Trophoblast cell (in vitro differentiated cells and primary cell): ENCODE results near the gene PPM1H.
A peak's percentile ranks its signal among the peaks of the same experiment; 100 is the strongest.
"Not testable (repeated sequence)": the region's sequence is repeated elsewhere in the genome, so short reads cannot be mapped to it uniquely, and the experiment has no call there.

ENCODE experiments used
- DNase-seq, 2 donors: peaks; one replicate each; pipeline ENCODE4 v3.0.0-alpha.2; 2016
- H2AFZ ChIP-seq: 2 replicates; pipeline ENCODE4 v1.6.1; 2013; ENCODE audit warnings: low read length, moderate library complexity, mild to moderate bottlenecking; ENCODE audit not compliant: insufficient read depth, poor library complexity
- H2AK5ac ChIP-seq: 2 replicates; pipeline ENCODE4 v1.6.1; 2013; ENCODE audit warnings: mild to moderate bottlenecking, low read length
- H2BK120ac ChIP-seq: 2 replicates; pipeline ENCODE4 v1.6.1; 2013; ENCODE audit warnings: low read length, mild to moderate bottlenecking, moderate library complexity; ENCODE audit not compliant: insufficient read depth, poor library complexity
- H2BK12ac ChIP-seq: 2 replicates; pipeline ENCODE4 v1.6.1; 2013; ENCODE audit warnings: mild to moderate bottlenecking, low read length, moderate library complexity
- H2BK5ac ChIP-seq: 2 replicates; pipeline ENCODE4 v1.6.1; 2013; ENCODE audit warnings: low read length, low read depth, moderate library complexity, mild to moderate bottlenecking; ENCODE audit not compliant: poor library complexity
- H3K14ac ChIP-seq: 2 replicates; pipeline ENCODE4 v1.6.1; 2013; ENCODE audit warnings: mild to moderate bottlenecking, low read length
- H3K18ac ChIP-seq: 2 replicates; pipeline ENCODE4 v1.6.1; 2013; ENCODE audit warnings: mild to moderate bottlenecking, low read length
- H3K23ac ChIP-seq: 2 replicates; pipeline ENCODE4 v1.6.1; 2013; ENCODE audit warnings: low read length
- H3K27ac ChIP-seq: 2 replicates; pipeline ENCODE4 v1.5.1; 2013; ENCODE audit warnings: low read depth, mild to moderate bottlenecking, inconsistent platforms, low read length, moderate library complexity
- H3K27me3 ChIP-seq: 2 replicates; pipeline ENCODE4 v1.6.1; 2013; ENCODE audit warnings: inconsistent platforms, mild to moderate bottlenecking, low read length, moderate library complexity; ENCODE audit not compliant: insufficient read depth
- H3K36me3 ChIP-seq, 2 experiments: 1 replicate in 1 of 2; 2 replicates in 1 of 2; pipeline ENCODE4 v1.6.1; 2013; ENCODE audit warnings: low read length in 2 of 2, mild to moderate bottlenecking in 2 of 2, moderate library complexity in 1 of 2; ENCODE audit not compliant: insufficient read depth in 2 of 2, control insufficient read depth in 1 of 2
- H3K4ac ChIP-seq: 2 replicates; pipeline ENCODE4 v1.6.1; 2013; ENCODE audit warnings: low read depth, mild to moderate bottlenecking, low read length, moderate library complexity
- H3K4me1 ChIP-seq, 2 experiments: 1 replicate in 1 of 2; 2 replicates in 1 of 2; pipeline ENCODE4 v1.6.1; 2013; ENCODE audit warnings: low read length in 2 of 2, mild to moderate bottlenecking in 2 of 2, moderate library complexity in 1 of 2; ENCODE audit not compliant: insufficient read depth in 2 of 2, control insufficient read depth in 1 of 2
- H3K4me2 ChIP-seq: 2 replicates; pipeline ENCODE4 v1.6.1; 2013; ENCODE audit warnings: inconsistent platforms, mild to moderate bottlenecking, low read length, moderate library complexity
- H3K4me3 ChIP-seq: 2 replicates; pipeline ENCODE4 v1.5.1; 2013; ENCODE audit warnings: mild to moderate bottlenecking, low read depth, low read length, inconsistent platforms
- H3K79me1 ChIP-seq: one replicate; pipeline ENCODE4 v1.6.1; 2013; ENCODE audit warnings: low read length
- H3K79me2 ChIP-seq: 2 replicates; pipeline ENCODE4 v1.6.1; 2013; ENCODE audit warnings: low read length, mild to moderate bottlenecking; ENCODE audit not compliant: control insufficient read depth, insufficient read depth, poor library complexity
- H3K9ac ChIP-seq: 2 replicates; pipeline ENCODE4 v1.6.1; 2013; ENCODE audit warnings: mild to moderate bottlenecking, low read length
- H3K9me3 ChIP-seq: 2 replicates; pipeline ENCODE4 v1.6.1; 2013; ENCODE audit warnings: low read depth, mild to moderate bottlenecking, control low read depth, inconsistent platforms, low read length; ENCODE audit not compliant: insufficient read depth
- H4K12ac ChIP-seq: 2 replicates; pipeline ENCODE4 v1.6.1; 2013; ENCODE audit warnings: low read depth, mild to moderate bottlenecking, low read length, moderate library complexity
- H4K8ac ChIP-seq: 2 replicates; pipeline ENCODE4 v1.6.1; 2013; ENCODE audit warnings: low read depth, mild to moderate bottlenecking, low read length, moderate library complexity
- H4K91ac ChIP-seq: one replicate; pipeline ENCODE4 v1.6.1; 2013; ENCODE audit warnings: low read depth, mild to moderate bottlenecking, low read length, moderate library complexity
- WGBS: extraction: QIAGEN DNeasy Blood & Tissue Kit; methylation state at CpG from one replicate; pipeline ENCODE4 v1.1.7; 2013; ENCODE audit warnings: missing lambda C conversion rate; ENCODE audit not compliant: insufficient read length, insufficient coverage; ENCODE audit errors: extremely low coverage; 5-methylcytosine and 5-hydroxymethylcytosine counted together

The PPM1H gene

DNA sequence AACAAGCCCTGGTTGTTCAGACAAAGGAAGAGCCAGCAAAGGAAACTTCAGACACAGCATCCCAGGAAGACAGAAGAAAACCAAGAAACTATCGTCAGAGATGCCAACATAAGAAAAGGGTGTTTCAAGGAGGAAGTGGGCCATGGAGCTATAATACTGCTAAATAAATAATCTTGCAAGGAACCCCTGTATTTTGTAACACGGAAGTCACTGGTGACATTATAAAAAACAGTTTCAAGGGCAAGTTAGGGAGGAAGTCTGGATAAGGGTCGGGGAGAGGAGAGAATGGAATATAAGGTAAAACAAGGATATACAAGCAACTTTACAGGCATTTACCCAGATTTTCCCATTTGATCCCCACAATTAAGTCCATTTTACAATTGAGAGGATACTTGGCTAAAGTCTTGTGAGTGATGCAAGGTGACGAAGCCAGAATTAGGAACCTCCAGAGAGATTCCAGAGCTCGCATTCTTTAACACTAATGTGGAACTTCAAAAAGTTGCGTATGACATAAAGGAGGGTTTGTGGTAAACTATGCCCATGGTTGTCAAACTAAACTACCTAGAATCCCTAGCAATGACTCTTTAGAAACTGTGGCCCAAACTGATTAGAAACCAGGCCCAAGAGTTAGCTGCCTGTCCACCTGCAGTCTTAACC is 46.4 kb downstream of the PPM1H start:
- Histone ChIP-seq H2AFZ (no peak overlapping the region), H3K9me3 (peaks cover 3% of the 10 kb centered on the region), H3K9ac (no peak overlapping the region), H2BK120ac (no peak overlapping the region), H3K4me2 (no peak overlapping the region), H3K36me3 (no peaks in the 10 kb centered on the region), H2BK5ac (no peak overlapping the region), H3K4me3 (no peak overlapping the region), H4K8ac (no peak overlapping the region), H3K14ac (no peak overlapping the region), H2AK5ac (no peak overlapping the region), H3K27me3 (no peaks in the 10 kb centered on the region), H3K18ac (no peak overlapping the region), H3K79me1 (no peaks in the 10 kb centered on the region), H3K23ac (no peak overlapping the region), H2BK12ac (no peak overlapping the region), H3K4ac (no peak overlapping the region), H4K12ac (no peak overlapping the region), H3K4me1 (peaks cover 0 to 2% of the 10 kb centered on the region in 2 experiments), H3K27ac (no peak overlapping the region), H4K91ac (no peak overlapping the region), H3K79me2 (no peaks in the 10 kb centered on the region)
- no peak for DNase-seq
- WGBS, result no CpG with 5 or more reads among the region's 6 CpGs

DNA sequence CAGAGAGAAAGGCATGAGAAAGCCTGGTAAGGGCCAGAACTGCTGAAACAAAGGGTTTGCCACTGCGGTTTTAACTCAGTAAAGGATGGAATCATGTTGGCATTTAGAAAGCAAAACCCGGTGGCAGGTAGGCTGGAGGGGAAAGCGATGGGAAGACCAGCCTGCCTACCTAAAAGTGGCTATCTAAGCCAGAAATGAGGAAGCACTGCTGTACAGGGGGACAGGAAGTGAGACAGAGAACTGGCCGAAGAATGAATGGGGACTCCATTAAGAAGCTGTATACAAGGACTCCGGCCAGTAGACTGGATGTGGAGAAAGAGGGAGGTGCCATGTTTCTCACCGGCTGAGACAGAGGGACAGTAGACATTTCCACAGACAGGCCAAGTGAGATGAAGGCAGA is 48.2 kb downstream of the PPM1H start:
- Histone ChIP-seq H2BK120ac (no peak overlapping the region), H3K27ac (no peak overlapping the region), H4K12ac (no peak overlapping the region), H3K79me1 (no peaks in the 10 kb centered on the region), H4K8ac (no peak overlapping the region), H3K9me3 (peaks cover 3% of the 10 kb centered on the region), H3K36me3 (no peaks in the 10 kb centered on the region), H3K79me2 (no peaks in the 10 kb centered on the region), H3K23ac (no peak overlapping the region), H2AFZ (no peak overlapping the region), H3K27me3 (no peaks in the 10 kb centered on the region), H2BK5ac (no peak overlapping the region), H4K91ac (no peak overlapping the region), H3K4ac (no peak overlapping the region), H3K4me2 (no peak overlapping the region), H2BK12ac (no peak overlapping the region), H3K9ac (no peak overlapping the region), H3K4me1 (peaks cover 0 to 2% of the 10 kb centered on the region in 2 experiments), H3K4me3 (no peak overlapping the region), H2AK5ac (no peak overlapping the region), H3K18ac (peak overlapping the region; percentile 18), H3K14ac (no peak overlapping the region)
- WGBS, result no CpG with 5 or more reads among the region's 6 CpGs
- no peak for DNase-seq

DNA sequence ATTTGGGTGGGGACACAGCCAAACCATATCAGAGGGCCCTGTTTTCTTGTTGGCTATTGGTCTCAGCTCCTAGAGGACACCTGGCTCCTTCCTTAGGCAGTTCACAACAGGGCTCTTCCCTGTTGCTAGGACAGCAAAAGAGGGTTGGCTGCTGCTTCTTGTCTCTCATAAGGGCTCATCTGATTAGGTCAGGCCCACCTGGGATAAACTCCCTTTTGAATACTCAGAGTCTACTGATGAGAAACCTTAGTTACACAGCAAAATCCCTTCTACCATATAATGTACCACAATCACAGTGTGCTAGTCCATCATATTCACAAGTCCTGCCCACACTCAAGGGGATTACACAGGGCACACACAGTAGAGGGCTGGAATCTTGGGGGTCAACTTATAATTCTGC is 49.7 kb downstream of the PPM1H start:
- Histone ChIP-seq H4K8ac (no peak overlapping the region), H3K9me3 (peaks cover 3% of the 10 kb centered on the region), H3K18ac (no peak overlapping the region), H3K79me2 (no peaks in the 10 kb centered on the region), H3K36me3 (no peaks in the 10 kb centered on the region), H2AK5ac (no peak overlapping the region), H3K23ac (no peak overlapping the region), H3K4me2 (no peak overlapping the region), H2BK120ac (no peak overlapping the region), H3K14ac (no peak overlapping the region), H3K79me1 (no peaks in the 10 kb centered on the region), H3K27ac (no peak overlapping the region), H3K4ac (no peak overlapping the region), H3K4me3 (no peak overlapping the region), H3K27me3 (no peaks in the 10 kb centered on the region), H4K12ac (no peak overlapping the region), H2BK5ac (no peak overlapping the region), H2AFZ (no peak overlapping the region), H4K91ac (no peak overlapping the region), H3K9ac (no peak overlapping the region), H2BK12ac (no peak overlapping the region), H3K4me1 (peaks cover 0 to 2% of the 10 kb centered on the region in 2 experiments)
- DNase-seq, result no peak

DNA sequence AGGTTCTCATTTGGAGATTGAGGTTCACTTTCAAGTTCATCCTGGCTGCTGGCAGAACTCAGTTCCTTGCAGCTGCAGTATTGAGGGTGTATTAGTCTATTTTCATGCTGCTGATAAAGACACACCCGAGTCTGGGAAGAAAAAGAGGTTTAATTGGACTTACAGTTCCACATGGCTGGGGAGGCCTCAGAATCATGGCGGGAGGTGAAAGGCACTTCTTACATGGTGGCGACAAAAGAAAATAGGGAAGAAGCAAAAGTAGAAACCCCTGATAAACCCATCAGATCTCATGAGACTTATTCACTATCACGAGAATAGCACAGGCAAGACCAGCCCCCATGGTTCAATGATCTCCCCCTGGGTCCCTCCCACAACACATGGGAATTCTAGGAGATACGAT is 50.1 kb downstream of the PPM1H start:
- WGBS, result no CpG with 5 or more reads among the region's 5 CpGs
- not testable (repeated sequence) for H3K27ac ChIP-seq, H3K27me3 ChIP-seq

More for the DNA sequence above, 50.1 kb downstream of the PPM1H start:
- H3K4me1 ChIP-seq, DNase-seq, H3K4me2 ChIP-seq, H3K79me2 ChIP-seq, H3K9ac ChIP-seq, H2AFZ ChIP-seq, H3K79me1 ChIP-seq, H3K4ac ChIP-seq, H4K12ac ChIP-seq, H3K9me3 ChIP-seq, H2BK5ac ChIP-seq, H4K8ac ChIP-seq, H3K36me3 ChIP-seq, H2BK12ac ChIP-seq, H3K23ac ChIP-seq, H2AK5ac ChIP-seq, H3K4me3 ChIP-seq, H4K91ac ChIP-seq, H3K18ac ChIP-seq, H2BK120ac ChIP-seq, H3K14ac ChIP-seq: not testable (repeated sequence)
